HG03520 (cell line): ENCODE data around the gene KMO.
A peak's percentile ranks its signal among the peaks of the same experiment; 100 is the strongest.

ENCODE experiments used
- ATAC-seq: cut with Tn5 transposase; IDR thresholded peaks from one replicate; pipeline ENCODE4 v1.9.1; 2021; ENCODE audit warnings: mild to moderate bottlenecking, moderate library complexity; ENCODE audit not compliant: unreplicated experiment

The KMO gene

DNA sequence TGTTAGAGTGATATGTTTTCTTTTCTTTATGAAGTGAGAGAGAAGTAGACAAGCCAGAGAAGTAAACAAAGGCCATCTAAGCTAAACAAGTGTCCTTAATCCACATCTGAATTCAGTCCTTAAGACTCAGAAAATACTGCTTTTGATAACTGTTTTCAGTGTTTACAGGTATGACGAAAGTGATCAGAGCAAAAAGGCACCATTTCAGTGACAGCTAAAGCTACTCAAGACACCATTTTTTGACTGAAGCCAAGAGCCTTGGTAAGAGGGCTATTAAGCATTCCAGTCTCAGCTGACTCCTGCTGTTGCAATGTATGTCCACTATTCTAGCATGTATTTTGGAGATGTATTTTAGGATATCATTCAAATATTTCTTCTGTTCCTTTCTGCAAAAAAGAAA, 4.1 kb downstream of the KMO start:
- no peak for ATAC-seq

DNA sequence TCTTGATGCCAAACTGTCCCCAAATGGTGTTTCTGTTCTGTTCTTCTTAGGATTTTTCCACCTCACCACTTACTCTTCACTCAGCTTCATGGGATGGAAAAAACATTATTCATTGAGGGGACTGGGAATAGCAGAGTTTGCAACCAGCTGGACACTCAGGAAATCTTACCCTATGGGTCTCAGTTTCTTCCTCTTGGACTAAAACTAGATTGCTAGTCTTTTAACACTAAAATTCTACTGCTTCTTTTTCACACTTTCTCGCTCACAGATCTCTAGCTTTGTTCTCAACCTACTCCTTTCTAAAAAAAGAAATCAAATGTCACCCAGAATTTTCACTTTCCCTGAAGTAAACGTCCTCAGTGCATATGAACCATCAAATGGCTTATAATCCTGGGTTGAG, 4.8 kb downstream of the KMO start:
- no peak for ATAC-seq

DNA sequence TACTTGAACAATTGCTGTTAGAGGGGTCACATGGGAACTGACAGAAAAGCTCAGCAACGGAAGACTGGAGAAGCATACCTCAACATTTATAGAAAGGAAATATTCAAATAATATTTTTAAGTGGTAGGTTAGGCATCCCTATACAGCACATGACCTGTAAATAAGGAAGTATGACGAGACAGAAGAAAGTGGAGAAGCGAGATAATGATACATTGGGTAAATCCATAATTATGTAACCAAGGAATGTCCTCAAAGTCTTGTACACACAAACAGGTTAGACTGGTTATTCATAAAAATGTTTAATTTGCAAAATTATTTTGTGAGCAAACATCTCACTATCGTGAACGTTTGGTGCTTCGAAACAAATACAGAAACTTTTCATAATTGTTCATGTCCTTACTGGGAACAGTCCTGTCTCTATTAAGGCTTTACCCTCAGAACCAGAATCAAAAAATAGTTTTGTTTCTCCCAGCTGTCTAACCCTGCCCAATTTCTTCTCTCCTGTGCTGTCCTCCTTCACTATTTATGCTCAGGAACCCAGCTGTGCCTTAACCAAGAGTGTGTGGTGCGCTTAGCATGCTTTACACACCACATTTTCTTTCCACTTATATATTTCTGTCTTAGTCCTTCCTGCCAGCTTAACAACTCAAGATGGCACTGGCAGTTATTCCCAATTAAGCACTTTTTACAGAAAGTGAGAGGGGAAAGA, 10.2 kb downstream of the KMO start:
- ATAC-seq: no peak

DNA sequence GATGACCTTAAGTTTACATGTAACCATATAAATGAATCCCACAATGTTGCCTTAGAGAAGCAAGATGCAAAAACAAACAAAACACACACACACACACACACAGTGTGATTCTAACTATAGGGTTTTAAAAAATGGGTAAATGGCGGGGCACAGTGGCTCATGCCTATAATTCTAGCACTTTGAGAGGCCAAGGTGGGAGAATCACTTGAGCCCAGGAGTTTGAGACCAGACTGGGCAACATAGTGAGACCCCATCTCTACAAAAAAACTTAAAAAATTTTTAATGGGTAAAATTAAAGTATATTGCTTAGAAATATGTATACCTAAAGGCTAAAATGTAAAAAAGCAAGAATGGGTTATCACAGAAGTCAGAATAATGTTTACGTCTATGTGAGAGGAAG, 15.8 kb downstream of the KMO start:
- ATAC-seq: no peak

DNA sequence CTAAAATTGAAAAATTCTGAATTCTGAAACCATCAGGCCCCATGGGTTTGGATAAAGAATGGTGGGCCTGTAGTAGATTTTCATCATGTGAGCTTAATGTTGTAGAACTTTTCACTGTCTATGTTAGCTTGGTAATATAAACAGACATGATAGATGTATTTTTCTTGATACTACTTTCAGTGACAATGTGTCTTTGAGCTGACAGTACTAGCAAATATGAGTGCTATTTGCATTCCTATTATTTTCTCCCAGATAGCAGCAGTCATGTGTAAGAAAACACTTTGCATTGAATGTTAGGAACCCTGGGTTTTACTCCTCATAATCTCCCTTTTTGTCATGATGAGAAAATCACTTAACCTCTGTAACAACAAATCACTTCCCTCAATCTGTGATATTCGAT, 18.1 kb downstream of the KMO start:
- ATAC-seq: no peak

DNA sequence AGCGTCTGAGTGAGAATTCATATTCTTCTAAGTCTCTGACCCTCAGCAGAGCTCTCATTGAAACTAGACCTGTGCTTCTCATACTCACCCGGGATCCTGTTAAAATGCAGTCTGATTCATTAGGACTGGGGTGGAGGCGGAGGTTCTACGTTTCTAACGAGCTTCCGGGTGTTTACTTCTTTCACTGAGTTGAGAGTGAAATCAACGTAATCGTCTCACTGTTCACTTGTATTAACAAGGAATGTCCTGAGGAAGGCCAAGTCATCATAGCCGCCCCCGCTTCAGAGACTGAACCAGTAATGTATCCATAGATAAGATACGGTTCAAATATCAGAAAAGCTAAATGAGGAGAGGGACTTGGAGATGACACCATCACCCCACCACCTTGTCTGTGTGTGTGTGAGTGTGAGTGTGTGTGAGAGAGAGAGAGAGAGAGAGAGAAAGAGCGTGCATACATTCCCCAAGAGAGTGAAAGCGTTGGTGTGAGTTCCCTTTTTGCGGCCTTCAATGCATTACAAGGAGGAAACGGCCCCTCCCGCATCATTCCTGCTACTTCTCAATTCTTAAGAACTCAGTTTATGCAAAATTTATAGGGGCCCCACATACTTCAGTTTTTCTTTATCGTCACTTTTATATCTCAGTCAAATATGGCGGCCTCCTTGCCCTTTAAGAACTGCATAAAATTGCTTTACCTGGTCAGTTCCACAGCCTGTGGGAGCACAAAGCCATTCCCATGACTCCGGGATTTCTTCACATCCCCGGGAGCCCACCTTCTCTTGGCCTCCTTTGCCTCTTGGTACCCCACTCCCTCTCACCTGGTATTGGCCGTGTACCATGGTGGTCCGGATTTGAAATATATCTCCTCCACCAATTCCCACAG, 19.8 kb downstream of the KMO start:
- ATAC-seq: peak; percentile 78

DNA sequence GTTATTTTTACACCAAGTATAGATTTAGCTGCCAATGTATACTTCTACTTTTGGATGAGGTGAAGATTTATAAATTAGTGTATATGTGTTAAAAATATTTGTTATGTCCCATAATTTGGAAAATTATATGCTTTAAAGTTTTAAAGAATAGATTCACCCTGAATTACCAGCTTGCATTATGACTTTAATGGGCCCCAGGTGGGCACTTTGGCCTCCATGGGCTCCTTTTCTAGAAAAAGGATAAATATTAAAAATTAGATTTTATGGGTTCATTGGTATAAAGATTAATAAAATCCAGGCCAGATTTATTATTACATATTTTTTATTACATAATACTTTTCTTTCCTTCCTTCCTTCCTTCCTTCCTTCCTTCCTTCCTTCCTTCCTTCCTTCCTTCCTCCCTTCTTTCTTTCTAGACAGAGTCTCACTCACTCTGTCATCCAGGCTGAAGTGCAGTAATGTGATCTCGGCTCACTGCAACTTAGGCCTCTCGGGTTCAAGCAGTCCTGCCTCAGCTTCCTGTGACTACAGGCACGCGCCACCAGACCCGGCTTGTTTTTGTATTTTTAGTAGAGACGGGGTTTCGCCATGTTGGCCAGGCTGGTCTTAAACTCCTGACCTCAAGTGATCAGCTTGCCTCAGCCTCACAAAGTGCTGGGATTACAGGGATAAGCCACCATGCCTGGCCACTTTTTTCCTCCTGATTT, 21.9 kb downstream of the KMO start:
- ATAC-seq: no peak

- no peak for ATAC-seq
These were observed 23.3 kb downstream of the KMO start for GRCh38 chr1:241555526-241555925.

DNA sequence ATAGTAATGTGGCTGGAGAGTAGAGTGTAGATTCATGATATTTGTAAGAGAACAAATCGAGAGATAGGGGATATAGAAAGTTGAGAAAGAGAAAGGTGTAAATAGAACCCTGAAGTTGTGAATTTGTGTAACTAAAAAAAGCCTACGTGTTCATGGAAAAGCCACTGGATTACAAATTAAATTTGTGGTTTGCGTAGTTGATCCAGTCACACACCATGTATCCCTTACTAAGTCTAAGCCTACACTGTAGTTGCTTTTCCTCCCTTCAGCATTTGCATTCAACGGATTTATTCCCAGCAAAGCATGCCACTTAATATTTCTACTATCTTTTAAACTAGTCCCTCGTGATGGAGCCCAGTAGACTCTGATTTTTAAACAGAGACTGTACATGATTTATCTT, 24.9 kb downstream of the KMO start:
- ATAC-seq: no peak

GRCh38 chr1:241557551-241558193, 25.5 kb downstream of the KMO start:
- no peak for ATAC-seq

DNA sequence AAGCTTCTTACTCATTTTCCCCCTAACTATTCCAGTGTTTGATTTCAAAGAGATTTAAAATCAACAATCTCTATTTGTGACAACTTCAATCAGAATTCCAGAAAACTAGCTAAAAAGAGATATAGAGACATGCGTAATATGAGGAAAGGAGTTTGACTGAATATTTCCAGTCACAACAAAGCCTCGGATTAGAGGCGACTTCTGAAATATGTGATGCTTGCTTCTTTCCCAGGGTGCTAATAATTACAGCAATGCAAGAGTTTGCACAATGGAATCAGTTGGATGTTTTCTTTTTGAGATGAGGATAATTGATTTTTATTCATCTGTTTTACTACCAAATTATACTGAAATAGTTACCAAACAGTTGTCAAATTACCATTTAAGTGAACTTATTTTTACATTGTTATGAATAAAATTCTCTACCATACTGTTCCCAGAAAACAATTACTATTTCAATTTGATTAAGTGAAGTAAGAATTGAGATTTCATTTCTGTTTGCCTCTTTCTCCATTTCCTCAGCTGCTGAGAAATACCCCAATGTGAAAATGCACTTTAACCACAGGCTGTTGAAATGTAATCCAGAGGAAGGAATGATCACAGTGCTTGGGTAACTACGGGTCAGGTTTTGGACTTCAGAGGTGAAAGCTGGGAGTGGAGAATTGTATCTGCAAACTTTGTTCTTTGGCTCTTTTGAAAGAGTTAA, 28.1 kb downstream of the KMO start:
- no peak for ATAC-seq

- no peak for ATAC-seq
These were observed 28.6 kb downstream of the KMO start for GRCh38 chr1:241560849-241561187.

GRCh38 chr1:241569848-241570247, 37.7 kb downstream of the KMO start:
- no peak for ATAC-seq

DNA sequence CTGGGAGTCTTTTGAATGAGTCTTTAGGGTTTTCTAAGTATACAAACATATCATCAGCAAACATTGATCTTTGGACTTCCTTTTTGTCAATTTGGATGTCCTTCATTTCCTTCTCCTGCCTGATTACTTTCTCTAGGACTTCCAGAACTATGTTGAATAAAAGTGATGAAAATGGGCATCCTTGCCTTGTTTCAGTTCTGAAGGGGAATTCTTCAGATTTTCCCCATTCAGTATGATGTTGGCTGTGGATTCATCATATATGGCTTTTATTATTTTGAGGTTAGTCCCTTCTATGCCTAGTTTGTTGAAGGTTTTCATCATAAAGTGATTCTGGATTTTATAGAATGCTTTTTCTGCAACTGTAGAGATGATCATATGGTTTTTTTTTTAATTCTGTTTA, 42.0 kb downstream of the KMO start:
- no peak for ATAC-seq

GRCh38 chr1:241579434-241579833, 47.3 kb downstream of the KMO start:
- ATAC-seq: no peak

GRCh38 chr1:241582921-241583321, 50.7 kb downstream of the KMO start:
- no peak for ATAC-seq

DNA sequence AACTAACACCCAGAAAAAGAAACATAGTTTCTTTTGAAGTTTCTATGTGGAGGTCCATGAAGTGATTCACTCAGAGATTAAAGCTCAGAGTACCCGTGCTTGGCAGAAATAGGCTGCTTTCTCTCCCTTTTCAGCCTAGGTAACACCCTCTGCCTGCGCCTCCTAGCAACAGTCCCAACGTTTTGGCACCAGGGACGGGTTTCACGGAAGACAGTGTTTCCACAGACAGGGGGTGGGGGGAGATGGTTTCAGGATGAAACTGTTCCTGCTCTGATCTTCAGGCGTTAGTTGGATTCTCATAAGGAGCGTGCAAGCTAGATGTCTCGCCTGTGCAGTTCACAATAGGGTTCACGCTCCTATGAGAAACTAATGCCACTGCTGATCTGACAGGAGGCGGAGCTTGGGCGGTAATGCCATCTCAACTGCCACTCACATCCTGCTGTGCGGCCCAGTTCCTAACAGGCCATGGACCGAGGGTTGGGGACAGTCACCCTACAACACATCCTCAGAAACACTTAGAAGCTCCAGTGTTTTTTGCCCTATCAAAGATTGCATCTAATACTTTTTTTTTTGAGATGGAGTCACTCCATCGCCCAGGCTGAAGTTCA, 54.8 kb downstream of the KMO start:
- ATAC-seq: no peak

GRCh38 chr1:241589521-241589920, 57.3 kb downstream of the KMO start:
- ATAC-seq: no peak

DNA sequence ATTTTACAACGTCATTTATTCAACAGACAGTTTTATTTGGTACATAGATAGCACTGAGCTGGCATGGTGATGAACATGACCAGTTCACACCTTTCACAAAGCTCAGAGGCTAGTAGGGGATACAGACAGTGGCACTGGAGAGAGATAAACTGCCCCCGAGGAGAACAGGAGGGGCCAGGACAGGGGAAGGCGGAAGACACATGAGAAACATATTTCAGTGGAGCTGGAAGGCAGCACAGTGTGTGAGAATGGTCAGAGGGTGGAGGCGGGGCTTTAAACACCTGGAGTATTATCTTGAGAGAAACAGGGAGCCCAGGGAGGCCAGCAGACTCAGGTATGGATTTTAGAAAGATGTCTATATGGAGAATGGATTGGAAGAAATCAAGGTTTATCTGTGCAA, 58.5 kb downstream of the KMO start:
- no peak for ATAC-seq

- no peak for ATAC-seq
These were observed 59.1 kb downstream of the KMO start for GRCh38 chr1:241591317-241591716.
